Purkinje cell (primary cell): ENCODE measurements around the gene FGF7. TPM values are rescaled to one million over a fixed set of nuclear protein-coding genes. Genes with fewer than 3 reads are reported as not detected.

Experiments used
- polyA plus RNA-seq: library from polyadenylated mRNA; unstranded; fragments of >200 nt; fragmentation: Nextera tagmentation; gene quantifications from 2 replicates; pipeline ENCODE4 v1.2.1, GENCODE V29; 2014

Gene FGF7
- 0.94 and 2.0 TPM in 2 replicates for polyA plus RNA-seq

DNA sequence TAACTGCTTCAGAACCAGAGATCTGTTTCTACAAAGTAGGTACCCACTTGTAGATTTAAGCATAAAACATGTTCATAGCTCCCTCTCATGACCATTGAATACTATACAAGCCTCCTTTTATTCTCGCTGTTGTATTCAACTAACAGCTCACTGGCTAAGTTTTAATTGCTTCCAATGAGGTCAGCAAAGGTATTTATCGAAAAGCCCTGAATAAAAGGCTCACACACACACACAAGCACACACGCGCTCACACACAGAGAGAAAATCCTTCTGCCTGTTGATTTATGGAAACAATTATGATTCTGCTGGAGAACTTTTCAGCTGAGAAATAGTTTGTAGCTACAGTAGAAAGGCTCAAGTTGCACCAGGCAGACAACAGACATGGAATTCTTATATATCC lies at the start of gene FGF7:
Gene FGF7 (plus strand): TSS at position 222 of the 400 bp plus-strand sequence. CDS start 1,056 bp downstream, outside the sequence.

Other genes starting within 250 kb of the FGF7 start
- 2.7 and 5.3 TPM in 2 replicates for gene FAM227B, start 197.6 kb downstream of the FGF7 start, polyA plus RNA-seq
- 25.2 and 71.6 TPM in 2 replicates for gene DTWD1, start 197.8 kb downstream of the FGF7 start, polyA plus RNA-seq